ENCODE measurements around the gene ELN.
A peak's percentile ranks its signal among the peaks of the same experiment; 100 is the strongest.

Gene ELN

GRCh38 chr7:74026406-74026902 is 1.5 kb upstream of the ELN start:
- no peak for DNase-seq

DNA sequence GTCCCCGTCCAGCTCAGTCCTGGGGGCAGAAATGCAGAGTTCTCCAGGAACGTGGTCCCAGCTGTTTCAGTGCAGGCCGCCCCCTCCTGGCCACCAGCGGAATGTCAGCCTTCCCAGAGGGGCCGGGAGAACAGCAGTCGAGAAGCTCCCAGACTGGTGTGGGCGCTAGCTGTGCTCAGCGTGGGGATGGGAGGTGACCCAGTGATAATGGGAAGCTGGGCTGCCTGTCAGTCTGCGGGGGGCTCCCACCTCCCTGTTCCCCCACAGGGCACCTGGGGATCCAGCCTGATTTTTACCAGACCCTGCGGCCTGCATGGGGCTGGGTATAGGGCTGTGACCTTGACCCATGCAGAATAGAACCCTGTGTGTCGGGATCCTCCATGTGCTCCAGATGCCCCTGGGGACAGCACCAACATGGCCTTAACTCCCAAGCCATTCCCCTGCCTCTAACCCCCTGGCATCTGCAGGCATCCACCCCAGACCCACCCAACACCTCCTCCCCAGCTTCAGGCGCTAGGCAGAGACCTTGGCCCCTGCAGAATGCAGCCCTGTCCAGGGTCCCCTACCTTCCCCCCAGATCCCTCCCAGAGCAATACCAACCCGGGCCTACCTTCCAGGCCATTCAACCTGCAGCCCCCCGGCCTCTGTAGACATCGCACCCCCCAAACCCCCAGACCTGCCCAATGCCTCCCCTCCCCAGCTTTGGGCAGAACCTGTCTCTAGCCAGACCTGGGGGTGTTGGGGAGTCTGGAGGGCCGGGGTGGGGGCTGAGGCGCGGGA is 880 bp upstream of the ELN start:
- peak; percentile 87 for DNase-seq

DNA sequence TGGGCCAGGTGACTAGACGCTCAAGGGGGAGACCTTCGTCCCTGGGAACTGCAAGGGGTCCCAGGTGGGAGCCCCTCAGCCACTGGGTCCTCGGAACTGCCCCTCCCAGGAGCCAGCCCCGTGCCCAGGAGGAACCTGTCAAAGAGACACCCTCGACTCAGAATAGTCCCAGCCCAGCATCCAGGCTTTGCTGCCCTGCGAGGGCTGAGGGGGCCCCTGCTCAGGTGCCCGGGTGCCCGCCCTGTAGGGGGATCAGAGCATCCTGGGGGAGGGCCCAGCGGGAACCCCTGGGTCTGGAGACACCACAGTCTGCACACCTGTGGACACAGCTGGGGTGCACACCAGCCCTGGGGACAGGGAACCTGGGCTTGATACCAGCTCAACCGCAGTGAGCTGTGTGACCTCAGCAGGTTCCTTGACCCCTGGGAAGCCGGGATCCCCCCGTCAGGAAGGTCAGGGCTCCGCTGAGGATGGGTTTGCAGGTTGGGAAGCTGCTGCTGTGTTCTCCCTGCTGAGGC is 407 bp downstream of the ELN start:
- no peak for DNase-seq

GRCh38 chr7:74029089-74029785 is 1.3 kb downstream of the ELN start:
- no peak for DNase-seq

DNA sequence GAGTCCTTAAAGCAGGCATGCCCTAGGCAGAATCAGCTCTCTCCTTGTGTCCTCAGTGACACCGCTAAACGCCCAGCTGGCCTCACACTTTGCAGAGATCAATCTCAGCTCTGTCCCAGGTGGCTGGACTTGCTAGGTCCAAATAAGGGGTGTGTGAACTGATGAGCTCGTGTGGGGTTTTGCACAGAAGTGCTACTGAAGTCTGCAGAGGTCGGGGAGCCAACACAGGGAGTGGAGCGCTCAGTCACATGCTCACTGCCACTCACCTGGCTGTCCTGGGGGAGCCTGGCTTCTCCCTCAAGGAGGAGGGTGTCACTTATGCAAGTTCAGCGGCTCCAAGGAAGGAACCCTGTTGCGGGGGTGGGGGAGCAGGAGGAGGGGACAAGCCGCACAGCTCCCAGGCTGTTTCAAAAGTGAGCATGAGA is 2.0 kb downstream of the ELN start:
- DNase-seq, result no peak

- DNase-seq, result no peak
Observed at GRCh38 chr7:74030861-74031260, 2.9 kb downstream of the ELN start.

GRCh38 chr7:74031403-74032190 is 3.6 kb downstream of the ELN start:
- no peak for DNase-seq

GRCh38 chr7:74032191-74032490 is 4.2 kb downstream of the ELN start:
- DNase-seq, result peak; percentile 51

GRCh38 chr7:74032624-74033371 is 4.8 kb downstream of the ELN start:
- DNase-seq, result no peak

GRCh38 chr7:74033372-74034311 is 5.7 kb downstream of the ELN start:
- peak; percentile 67 for DNase-seq

GRCh38 chr7:74037609-74038008 is 9.6 kb downstream of the ELN start:
- no peak for DNase-seq

- no peak for DNase-seq
Observed at GRCh38 chr7:74038194-74038961, 10.4 kb downstream of the ELN start.

DNA sequence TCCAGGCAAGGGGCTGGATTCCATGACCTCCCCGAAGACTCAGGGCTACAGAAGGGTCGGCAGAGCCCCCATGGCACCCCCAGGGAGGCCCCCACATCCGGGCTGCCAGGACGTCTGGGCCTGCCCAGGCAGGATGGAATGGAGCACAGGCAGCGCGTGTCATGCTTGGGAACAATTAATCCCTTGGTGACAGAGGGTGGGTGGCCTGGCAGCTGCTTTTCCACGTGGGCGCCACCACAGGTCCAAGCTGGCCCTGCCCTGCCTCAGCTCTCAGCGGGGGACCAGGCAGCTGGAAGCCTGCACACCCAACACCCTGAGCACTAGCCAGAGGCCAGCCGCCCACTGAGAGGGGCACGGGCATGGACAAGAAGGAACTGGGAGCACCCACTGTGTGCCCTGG is 11.4 kb downstream of the ELN start:
- DNase-seq, result peak; percentile 12

DNA sequence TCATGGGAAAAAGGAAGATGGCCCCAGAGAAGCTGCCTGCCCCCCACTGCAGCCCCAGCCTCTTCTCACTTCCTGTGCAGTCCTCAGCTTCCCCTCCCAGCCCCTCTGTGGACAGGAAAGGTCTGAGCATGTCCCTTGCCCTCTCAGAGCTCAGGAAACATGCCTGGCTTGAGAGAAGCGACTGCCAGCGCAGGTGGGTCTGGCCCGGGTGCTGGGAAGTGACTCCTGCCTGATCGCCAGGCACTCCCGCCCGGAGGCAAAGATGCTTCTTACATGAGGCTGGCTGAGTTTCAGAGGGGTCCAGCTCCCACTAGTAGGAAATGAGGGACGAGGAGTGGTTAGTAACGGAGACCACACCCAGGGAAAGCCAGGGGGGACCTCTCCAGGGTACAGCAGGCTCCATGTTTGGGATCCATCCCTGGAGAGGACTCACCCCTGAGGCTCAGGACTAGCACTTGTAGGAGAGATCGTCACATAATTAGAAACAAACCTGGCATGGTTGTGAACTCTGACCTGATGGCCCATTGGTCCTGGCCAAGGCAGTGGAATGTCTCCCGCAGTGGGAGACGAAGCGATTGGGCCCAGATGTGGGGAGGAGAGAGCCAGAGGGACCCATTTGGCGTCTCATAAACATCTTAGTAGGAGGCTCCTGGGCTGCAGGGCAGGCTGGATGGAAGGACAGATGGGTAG is 12.3 kb downstream of the ELN start:
- DNase-seq, result no peak

GRCh38 chr7:74040791-74041520 is 13.0 kb downstream of the ELN start:
- DNase-seq, result no peak

GRCh38 chr7:74042746-74043522 is 15.0 kb downstream of the ELN start:
- DNase-seq, result peak; percentile 38

DNA sequence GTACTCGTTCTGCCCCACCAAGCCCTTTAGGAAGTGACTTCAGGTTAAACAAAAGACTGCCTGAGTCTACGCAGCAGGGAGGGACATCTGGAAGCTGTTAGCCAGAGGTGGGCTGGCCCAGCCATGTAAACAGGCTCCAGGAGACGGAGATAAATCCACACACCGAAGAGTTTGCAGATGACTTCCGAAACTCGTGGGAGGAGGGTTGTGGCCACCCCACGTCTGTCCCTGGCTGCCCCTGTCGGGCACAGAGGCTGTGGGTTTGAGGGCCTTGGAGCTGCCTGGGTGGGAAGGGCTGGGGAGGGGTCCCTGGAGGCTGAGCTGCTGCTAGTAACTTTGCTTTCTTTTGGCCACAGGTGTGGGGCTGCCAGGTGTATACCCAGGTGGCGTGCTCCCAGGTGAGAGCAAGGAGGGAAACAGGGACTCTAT is 15.6 kb downstream of the ELN start:
- no peak for DNase-seq
